Activated CD8-positive, alpha-beta memory T cell treated with anti-CD3 and anti-CD28 coated beads for 4 hours (primary cell): Measurements from ENCODE around the gene SMIM27.
"Not testable (repeated sequence)": the region's sequence is repeated elsewhere in the genome, so short reads cannot be mapped to it uniquely, and the experiment has no call there.

Experiments
- DNase-seq, 2 donors: peaks; one replicate each; pipeline ENCODE4 v3.0.0-alpha.2; 2020; ENCODE audit warnings: low read depth in 2 of 2

Gene SMIM27

GRCh38 chr9:32596936-32597335, 44.8 kb downstream of the SMIM27 start:
- DNase-seq, result no peak

- not testable (repeated sequence) for DNase-seq
These were observed 46.9 kb downstream of the SMIM27 start for GRCh38 chr9:32599021-32599420.
